Stimulated activated CD8-positive, alpha-beta memory T cell treated with anti-CD3 and anti-CD28 coated beads, Interleukin-4, amount 100 ng/mL, for 1 hour (primary cell): ENCODE measurements around the gene PDGFRB.
"Not testable (repeated sequence)": the region's sequence is repeated elsewhere in the genome, so short reads cannot be mapped to it uniquely, and the experiment has no call there.

Experiments used
- DNase-seq, 2 donors: peaks; one replicate each; pipeline ENCODE4 v3.0.0-alpha.2; 2020; ENCODE audit warnings: low read depth in 2 of 2, low spot score in 1 of 2

PDGFRB gene

DNA sequence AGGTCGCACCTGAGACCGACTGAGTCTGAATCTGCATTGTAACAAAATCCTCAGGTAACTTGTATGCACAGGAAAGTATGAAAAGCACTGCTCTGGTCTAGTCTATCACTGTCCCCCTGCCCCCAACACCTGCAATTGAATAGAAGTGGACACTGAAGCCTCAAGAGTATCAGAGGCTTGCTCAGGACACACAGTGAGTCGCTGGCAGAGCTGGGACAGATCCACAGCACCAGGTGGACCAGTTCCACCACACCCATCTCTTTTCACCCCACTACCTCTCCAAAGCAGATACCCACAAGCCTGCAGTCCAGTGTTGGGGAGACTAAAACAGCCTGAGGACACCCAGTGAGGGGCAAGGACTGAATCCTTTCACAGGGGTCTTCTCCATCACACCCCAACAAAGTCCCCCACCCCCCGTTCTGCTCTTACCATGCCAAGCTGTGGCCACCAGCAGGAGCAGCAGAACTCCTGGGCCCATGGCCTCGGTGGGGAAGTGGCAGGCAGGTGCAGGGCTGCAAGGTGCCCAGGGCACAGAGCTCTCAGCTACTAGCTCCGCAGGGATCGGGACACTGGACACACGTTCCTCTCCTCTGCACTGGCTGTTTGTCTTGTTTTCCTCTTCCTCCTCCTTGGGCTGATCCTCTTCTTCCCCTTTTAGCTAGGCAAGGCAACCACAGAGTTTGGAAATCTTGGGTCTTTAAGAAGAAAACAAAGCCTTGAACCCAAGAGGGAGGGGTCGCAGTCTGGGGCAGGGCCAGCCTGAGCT is 69.5 kb downstream of the PDGFRB start, which contains the start of gene CSF1R:
TSS of gene CSF1R (minus strand) at position 605 of the 766 bp plus-strand sequence. CDS start at position 478, 127 bp downstream.
- no peak for DNase-seq

DNA sequence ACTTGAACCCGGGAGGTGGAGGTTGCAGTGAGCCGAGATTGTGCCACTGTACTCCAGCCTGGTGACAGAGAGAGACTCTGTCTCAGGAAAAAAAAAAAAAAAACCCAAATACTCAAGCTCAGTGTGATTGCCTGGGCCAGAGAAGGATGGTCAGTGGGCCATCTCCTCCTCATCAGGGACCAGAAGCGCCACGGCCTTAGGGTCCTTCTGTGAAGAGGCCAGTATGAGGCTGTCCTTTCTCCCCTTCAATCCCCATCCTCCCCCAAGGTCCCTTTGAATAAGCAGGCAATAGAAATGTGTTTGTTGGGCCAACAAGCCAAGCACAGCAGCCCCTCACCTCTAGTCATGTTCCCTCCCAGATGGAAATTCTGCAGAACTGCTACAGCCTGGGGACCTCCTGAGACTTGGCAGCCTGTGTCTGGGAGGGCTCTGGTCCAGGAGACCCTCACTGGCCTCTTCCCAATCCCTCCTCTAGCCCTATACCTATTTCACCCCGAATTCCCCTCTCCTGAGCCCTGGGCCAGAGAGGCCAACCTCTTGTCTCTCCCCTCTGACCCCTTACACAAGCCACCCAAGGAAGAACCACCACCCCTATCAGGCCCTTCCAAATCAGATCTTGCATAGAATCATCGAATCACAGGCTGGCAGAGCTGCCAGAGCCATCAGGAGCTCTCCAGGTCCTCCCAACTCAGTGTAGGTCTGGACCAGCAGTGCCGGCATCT is 70.3 kb downstream of the PDGFRB start:
- DNase-seq = no peak

GRCh38 chr5:150084754-150085153 is 70.9 kb downstream of the PDGFRB start:
- not testable (repeated sequence) for DNase-seq

GRCh38 chr5:150082889-150083288 is 72.8 kb downstream of the PDGFRB start:
- DNase-seq = no peak

DNA sequence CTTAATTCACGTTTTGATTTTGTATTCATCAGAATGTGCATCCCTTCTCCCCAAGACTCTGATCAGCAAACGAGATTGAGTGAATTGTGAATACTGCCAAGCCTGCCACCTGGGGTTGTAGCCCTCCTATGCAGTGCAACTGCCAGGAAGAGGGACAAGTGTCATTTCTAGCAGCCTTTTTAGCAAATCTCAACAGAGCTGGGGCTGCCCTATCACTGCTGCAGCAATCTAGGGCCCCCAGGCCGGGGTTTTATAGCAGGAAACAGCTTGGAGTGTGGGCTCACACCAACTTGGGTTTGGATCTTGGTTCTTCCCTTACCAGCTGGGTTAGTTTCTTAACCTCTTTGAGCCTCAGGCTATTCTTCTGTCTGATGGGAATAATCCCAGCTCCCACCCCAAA is 73.3 kb downstream of the PDGFRB start:
- DNase-seq = no peak

DNA sequence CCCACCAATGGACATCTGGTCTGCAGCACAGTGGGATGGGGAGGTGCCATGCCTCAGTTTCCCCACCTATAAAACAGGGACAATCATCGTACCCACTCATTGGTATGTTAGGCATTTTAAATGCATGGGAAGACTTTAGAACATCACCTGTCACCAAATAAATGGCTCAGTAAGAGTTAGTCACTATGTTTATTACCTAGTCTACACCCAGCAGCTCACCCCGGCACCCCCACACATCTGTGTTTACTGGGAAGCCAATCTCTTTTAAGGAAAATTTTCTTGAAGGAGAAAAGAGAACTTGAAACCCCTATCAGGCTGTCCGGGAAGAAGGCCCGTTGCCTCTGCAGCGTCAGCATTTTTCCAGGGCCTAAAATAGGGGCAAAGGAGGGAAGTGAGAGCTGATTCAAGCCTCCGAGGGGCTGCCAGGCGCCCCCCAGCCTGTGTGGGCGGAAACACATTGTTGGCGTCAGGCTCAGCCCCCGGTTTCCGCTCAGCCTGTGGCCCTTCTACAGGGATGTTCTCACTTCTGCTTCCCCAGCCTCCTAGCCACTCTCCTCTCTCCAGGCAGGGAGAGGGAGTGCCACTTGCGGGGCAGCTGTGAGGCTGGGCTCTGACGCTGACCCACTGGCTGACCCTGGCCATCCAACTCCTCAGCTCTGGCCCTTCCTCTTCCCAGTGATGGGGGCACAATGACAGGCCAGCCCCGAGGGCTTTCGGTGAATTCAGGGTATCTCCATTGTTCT is 73.9 kb downstream of the PDGFRB start:
- no peak for DNase-seq

DNA sequence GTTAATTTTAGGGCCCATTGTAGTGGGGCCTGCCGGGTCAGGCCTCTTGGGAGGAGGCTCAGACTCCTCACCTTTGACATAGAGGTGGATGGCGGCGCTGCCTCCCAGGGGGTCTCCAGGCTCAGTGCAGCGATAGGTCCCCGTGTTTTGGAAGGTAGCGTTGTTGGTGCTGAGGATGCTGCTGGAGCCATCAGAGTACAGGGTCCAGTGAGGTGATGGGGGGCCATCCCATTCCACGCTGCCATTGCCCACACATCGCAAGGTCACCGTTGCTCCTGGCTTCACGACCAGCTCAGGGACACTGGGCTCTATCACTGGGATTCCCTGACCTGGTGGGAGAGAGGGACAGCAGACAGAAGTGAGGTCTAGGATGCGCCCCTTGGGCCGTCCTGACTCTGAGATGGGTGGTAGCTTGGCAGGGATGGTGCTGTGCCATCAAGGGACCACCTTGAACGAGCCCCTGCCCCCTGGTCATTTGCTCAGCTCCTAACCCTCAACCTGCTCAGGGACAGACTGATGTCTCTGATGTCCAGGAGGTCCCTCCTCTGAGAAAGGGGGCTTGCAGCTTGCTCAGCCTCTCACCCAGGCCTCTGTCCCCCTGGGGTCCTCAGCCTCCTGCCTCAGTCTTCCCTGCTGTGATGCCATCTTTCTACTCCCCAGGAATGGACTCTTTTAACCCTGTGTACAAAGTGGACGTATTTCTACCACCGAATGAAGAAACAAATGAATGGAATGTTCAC is 74.8 kb downstream of the PDGFRB start:
- DNase-seq = no peak

DNA sequence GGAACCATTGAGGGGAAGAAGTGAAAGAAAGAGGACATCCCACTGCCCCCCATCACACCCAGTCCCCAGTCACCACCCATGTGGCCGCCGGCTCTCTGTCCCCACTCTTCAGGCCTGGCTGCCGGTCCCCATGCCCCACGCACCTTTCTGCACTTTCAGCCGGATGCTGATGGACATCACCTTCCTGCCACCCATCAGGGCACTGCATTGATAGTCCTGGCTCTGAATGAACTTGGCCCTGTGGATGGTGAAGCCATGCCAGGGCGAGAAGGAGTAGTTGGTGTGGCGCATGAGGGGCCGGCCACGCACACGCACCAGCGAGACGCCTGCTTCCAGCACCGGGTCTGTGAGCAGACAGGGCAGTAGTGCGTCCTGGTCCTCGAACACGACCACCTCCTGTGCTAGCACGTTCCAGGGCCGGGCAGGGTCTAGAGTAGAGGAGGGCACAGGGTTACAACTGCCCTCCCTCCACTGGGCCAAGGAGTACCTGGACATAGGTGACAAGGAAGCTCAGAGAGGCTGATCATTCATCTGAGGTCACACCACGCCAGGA is 75.7 kb downstream of the PDGFRB start:
- no peak for DNase-seq

GRCh38 chr5:150078802-150079689 is 76.6 kb downstream of the PDGFRB start:
- no peak for DNase-seq

GRCh38 chr5:150077996-150078801 is 77.4 kb downstream of the PDGFRB start:
- DNase-seq = no peak

DNA sequence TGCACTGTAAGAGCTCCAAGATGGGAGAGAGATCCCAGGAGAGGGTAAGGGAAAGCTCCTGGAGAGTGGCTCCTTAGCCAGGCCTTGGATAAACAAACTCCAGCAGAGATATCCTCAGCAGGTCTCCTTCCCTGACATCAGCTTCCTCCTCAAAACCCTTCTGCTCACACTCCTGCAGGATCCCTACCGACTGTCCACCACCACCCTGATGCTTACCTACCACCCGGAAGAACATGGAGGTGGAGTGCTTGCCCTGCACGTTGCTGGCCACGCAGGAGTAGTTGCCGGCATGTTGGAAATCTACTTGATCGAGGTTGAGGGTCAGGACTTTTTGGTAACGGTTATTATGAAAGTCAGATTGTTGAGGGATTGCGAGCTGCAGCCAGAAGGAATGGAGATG is 78.6 kb downstream of the PDGFRB start:
- DNase-seq = no peak

GRCh38 chr5:150075806-150076205 is 79.8 kb downstream of the PDGFRB start:
- no peak for DNase-seq

GRCh38 chr5:150075233-150075632 is 80.4 kb downstream of the PDGFRB start:
- no peak for DNase-seq

- no peak for DNase-seq
These were observed 82.0 kb downstream of the PDGFRB start for GRCh38 chr5:150073677-150074076.

- DNase-seq = no peak
These were observed 82.5 kb downstream of the PDGFRB start for GRCh38 chr5:150073086-150073625.

- no peak for DNase-seq
These were observed 84.8 kb downstream of the PDGFRB start for GRCh38 chr5:150070821-150071220.

DNA sequence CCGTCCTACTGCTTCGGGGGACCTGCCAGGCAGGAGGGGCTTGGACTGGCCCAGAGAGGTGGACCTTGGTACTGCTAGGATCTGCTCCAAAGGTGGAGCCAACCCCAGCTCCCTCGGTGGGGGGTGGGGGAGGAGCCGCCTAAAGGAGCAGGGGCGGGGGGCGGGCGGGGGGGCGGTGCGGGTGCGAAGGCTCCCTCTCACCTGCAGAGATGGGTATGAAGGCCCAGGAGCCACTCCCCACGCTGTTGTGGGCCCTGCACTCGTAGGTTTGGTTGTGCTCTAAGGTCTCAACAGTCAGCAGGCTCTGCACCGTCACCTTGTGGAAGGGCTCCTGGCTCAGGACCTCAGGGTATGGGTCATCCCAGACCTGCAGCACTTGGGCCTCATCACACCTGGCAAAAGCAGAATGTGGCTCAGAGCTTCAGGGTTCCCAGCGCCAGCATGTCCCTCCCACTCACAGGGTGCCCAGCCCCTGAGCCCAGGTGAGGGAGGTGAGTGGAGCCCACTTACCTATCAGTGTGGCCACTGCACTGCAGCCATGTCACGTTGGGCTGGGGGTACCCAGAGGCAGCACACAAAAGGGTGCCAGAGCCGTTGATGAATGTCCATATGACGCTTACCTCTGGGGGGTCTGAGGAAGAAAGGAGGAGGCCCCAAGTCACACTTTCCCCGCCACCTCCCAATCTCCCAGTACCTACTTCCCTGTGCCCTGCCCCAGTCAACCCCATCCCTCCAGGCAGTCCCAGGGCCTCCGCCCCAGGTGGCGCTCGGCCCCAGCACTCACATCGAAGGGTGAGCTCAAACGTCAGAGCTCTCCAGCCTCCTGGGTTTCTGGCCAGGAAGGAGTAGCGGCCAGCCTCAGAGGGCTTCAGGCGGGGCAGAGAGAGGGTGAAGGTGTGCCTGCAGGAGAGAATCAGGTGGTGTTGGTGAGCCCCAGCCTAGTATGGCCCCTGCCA is 85.7 kb downstream of the PDGFRB start:
- DNase-seq = no peak
